ENCODE data around the gene ZNF436.

- no peak for TF ChIP-seq POLR2A (IDR thresholded peaks at IDR 0.05; ENCODE audit: low read depth, low read length)
- no peak for TF ChIP-seq CTCF (IDR thresholded peaks at IDR 0.05; ENCODE audit: extremely low read depth in 1 of 2, insufficient read depth in 1 of 2, low read depth in 1 of 2, low read length in 2 of 2)
- no peak for TF ChIP-seq MAX (IDR thresholded peaks at IDR 0.05; ENCODE audit: insufficient read depth, insufficient read length)
- TF ChIP-seq EZH2 (IDR thresholded peaks at IDR 0.05; ENCODE audit: borderline replicate concordance, low read depth, low read length, severe bottlenecking), result no peak
- no peak for TF ChIP-seq MYC (IDR thresholded peaks at IDR 0.05; ENCODE audit: low read depth, low read length)
These were observed 11.2 kb downstream of the ZNF436 start for GRCh38 chr1:23358310-23358875.
